OCI-LY7 (cell line): ENCODE measurements around the gene CFAP58.

ENCODE experiments used
- EZH2phosphoT487 ChIP-seq: fragments of 200-600 bp; sonication (generic); IDR thresholded peaks from 2 replicates; pipeline ENCODE4 v1.6.1; 2018; ENCODE audit warnings: low read depth, borderline replicate concordance, mild to moderate bottlenecking, mixed run types, antibody characterized with exemption, low read length, moderate library complexity, mixed read lengths
- TF ChIP-seq, protein P1 (sequence below): fragments of 200-600 bp; sonication (generic); conservative IDR thresholded peaks from 2 replicates; pipeline ENCODE4 v1.5.1; 2014; ENCODE audit warnings: mild to moderate bottlenecking, antibody characterized with exemption, low read length, moderate library complexity, mixed read lengths

DNA sequence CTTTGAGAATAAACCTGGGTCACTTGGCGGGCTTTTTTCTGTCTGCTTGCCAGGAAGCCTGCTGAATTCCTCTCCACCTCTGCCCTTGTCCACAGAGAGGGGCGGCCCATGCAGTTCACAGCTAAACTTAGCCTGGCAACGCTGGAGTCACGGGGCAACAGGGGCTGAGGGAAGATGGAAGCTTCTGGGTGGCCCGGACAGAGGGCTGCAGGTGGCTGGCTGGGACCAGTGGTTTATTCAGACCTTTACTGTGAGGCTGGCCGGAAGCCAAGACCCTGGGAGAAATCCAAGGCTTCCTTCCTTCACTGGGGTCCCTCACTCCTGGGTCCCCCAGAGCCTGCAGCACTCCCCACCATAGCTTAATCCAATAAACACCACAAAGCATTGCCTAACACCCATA, 32.4 kb upstream of the CFAP58 start:
- TF ChIP-seq, protein P1, sequence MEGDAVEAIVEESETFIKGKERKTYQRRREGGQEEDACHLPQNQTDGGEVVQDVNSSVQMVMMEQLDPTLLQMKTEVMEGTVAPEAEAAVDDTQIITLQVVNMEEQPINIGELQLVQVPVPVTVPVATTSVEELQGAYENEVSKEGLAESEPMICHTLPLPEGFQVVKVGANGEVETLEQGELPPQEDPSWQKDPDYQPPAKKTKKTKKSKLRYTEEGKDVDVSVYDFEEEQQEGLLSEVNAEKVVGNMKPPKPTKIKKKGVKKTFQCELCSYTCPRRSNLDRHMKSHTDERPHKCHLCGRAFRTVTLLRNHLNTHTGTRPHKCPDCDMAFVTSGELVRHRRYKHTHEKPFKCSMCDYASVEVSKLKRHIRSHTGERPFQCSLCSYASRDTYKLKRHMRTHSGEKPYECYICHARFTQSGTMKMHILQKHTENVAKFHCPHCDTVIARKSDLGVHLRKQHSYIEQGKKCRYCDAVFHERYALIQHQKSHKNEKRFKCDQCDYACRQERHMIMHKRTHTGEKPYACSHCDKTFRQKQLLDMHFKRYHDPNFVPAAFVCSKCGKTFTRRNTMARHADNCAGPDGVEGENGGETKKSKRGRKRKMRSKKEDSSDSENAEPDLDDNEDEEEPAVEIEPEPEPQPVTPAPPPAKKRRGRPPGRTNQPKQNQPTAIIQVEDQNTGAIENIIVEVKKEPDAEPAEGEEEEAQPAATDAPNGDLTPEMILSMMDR = no peak
- no peak for TF ChIP-seq EZH2phosphoT487
